ENCODE measurements around the gene LIM2. TPM values are rescaled to one million over a fixed set of nuclear protein-coding genes. Genes with fewer than 3 reads are reported as not detected.

The LIM2 gene
- total and polyA plus RNA-seq, 2 of the 8 experiments (the other 6 are each of a cell fraction or from before 2014, with no cell fraction given) = not detected

DNA sequence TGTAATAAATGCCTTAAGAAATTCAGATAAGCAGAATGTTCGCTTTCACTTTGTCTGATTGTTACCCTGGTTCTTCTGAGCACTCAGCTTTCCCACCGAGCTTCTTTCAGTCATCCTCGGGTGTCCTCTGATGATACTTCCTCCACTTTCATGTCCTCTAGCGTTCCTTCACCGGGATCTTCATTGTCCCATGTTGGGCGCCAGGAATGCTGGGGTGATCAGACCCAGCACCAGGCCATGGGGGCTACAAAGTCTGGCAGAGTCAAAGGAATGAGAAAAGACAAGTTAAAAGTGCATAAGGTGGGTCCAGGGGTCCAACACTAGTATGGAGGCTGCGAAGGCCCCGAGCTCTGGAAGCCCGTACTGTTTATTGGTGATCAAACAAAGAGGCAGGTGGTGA, 14.3 kb upstream of the LIM2 start:
- H3K23me2 ChIP-seq (ENCODE audit: low read depth, low read length) = no peaks in the 10 kb centered on the region
- no peak overlapping the region for H3K9ac ChIP-seq (replicated peaks in 1 of 4; ENCODE audit: extremely low read depth in 1 of 4, low read depth in 3 of 4, low read length in 3 of 4)
- H2AK5ac ChIP-seq (ENCODE audit: low read depth, low read length) = no peak overlapping the region
- H3K14ac ChIP-seq (ENCODE audit: insufficient read length) = no peak overlapping the region
- H2AFZ ChIP-seq (ENCODE audit: low read length) = no peak overlapping the region
- H3K4ac ChIP-seq (replicated peaks; ENCODE audit: insufficient read length, low read depth, low read length) = no peak overlapping the region
- FAIRE-seq (no peak), DNase-seq (ENCODE audit: low read depth in 1 of 2, low spot score in 2 of 2) (no peak)
- no peak overlapping the region for H4K91ac ChIP-seq (replicated peaks; ENCODE audit: insufficient read length, low read length)
- H2BK15ac ChIP-seq (ENCODE audit: low read length) = no peak overlapping the region
- peaks cover 24 to 30% of the 10 kb centered on the region in 2 experiments for H3K9me3 ChIP-seq (ENCODE audit: insufficient read depth in 2 of 2, low read depth in 1 of 2, low read length in 1 of 2)
- CTCF ChIA-PET (ENCODE audit: partially characterized antibody) = interaction anchor here (5.9 kb wide), 1 partner anchor 37 kb away, joined by 29 read pairs; no protein-coding TSS in a partner anchor
- no peak overlapping the region for H4K5ac ChIP-seq (ENCODE audit: insufficient read length, low read depth, low read length)
- POLR2A ChIA-PET (ENCODE audit: partially characterized antibody) = no interaction called here
- no peak overlapping the region for H2BK12ac ChIP-seq (ENCODE audit: low read depth, low read length)
- H3K4me3 ChIP-seq (ENCODE audit: extremely low read depth in 1 of 4, insufficient read depth in 2 of 4, low read depth in 3 of 4, low read length in 4 of 4) = no peak overlapping the region
- no peaks in the 10 kb centered on the region for H3K27me3 ChIP-seq (replicated peaks in 1 of 4; ENCODE audit: control insufficient read depth in 3 of 4, extremely low read depth in 1 of 4, insufficient read depth in 3 of 4, low read length in 3 of 4)
- no peak overlapping the region for H3K4me2 ChIP-seq (ENCODE audit: insufficient read depth in 1 of 2, low read depth in 2 of 2, low read length in 2 of 2)
- H2BK20ac ChIP-seq (ENCODE audit: low read length) = no peak overlapping the region
- no peaks in the 10 kb centered on the region for H4K20me1 ChIP-seq (replicated peaks in 1 of 2; ENCODE audit: control insufficient read depth in 1 of 2, insufficient read depth in 2 of 2, low read length in 2 of 2)
- H3K56ac ChIP-seq (replicated peaks; ENCODE audit: insufficient read length, low read depth, low read length) = no peak overlapping the region
- no peak overlapping the region for H2BK120ac ChIP-seq (replicated peaks; ENCODE audit: low read depth, low read length)
- H2BK5ac ChIP-seq (ENCODE audit: low read depth, low read length) = no peak overlapping the region
- no peak overlapping the region for H3K23ac ChIP-seq (ENCODE audit: insufficient read length)
- H3K79me1 ChIP-seq (ENCODE audit: low read depth, low read length) = no peaks in the 10 kb centered on the region
- H3K18ac ChIP-seq (ENCODE audit: extremely low read depth, low read length) = no peak overlapping the region
- WGBS, 2 experiments (ENCODE audit: extremely low coverage in 1 of 2, insufficient coverage in 1 of 2, insufficient read length in 1 of 2, insufficient replicate concordance in 2 of 2, low coverage in 1 of 2, low lambda C conversion rate in 2 of 2, missing lambda C conversion rate in 1 of 2) = 96% methylated on average over 9 of the region's 9 CpGs; no CpG with 5 or more reads in 1 of the 2 experiments
- H3K36me3 ChIP-seq (ENCODE audit: control insufficient read depth in 2 of 4, insufficient read depth in 4 of 4, low read length in 3 of 4) = peaks cover 0 to 9% (median 2%) of the 10 kb centered on the region in 4 experiments; a peak in 3 of 8 replicates
- H4K8ac ChIP-seq (ENCODE audit: extremely low read depth, insufficient read depth, low read length) = no peak overlapping the region; the same call in 1 of the 2 replicates
- H3K4me1 ChIP-seq (replicated peaks in 1 of 4; ENCODE audit: control insufficient read depth in 3 of 4, insufficient read depth in 4 of 4, low read length in 3 of 4) = no peaks in the 10 kb centered on the region
- no peak overlapping the region for H3K27ac ChIP-seq (ENCODE audit: low read depth, low read length)
- H3K79me2 ChIP-seq (ENCODE audit: control insufficient read depth in 1 of 2, insufficient read depth in 2 of 2, low read length in 2 of 2) = no peaks in the 10 kb centered on the region
- TF ChIP-seq POLR2A (IDR thresholded peaks at IDR 0.05; ENCODE audit: control extremely low read depth in 1 of 2, low read depth in 2 of 2, low read length in 2 of 2) = no peak
- TF ChIP-seq, protein P1, sequence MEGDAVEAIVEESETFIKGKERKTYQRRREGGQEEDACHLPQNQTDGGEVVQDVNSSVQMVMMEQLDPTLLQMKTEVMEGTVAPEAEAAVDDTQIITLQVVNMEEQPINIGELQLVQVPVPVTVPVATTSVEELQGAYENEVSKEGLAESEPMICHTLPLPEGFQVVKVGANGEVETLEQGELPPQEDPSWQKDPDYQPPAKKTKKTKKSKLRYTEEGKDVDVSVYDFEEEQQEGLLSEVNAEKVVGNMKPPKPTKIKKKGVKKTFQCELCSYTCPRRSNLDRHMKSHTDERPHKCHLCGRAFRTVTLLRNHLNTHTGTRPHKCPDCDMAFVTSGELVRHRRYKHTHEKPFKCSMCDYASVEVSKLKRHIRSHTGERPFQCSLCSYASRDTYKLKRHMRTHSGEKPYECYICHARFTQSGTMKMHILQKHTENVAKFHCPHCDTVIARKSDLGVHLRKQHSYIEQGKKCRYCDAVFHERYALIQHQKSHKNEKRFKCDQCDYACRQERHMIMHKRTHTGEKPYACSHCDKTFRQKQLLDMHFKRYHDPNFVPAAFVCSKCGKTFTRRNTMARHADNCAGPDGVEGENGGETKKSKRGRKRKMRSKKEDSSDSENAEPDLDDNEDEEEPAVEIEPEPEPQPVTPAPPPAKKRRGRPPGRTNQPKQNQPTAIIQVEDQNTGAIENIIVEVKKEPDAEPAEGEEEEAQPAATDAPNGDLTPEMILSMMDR (IDR thresholded peaks at IDR 0.05; ENCODE audit: control extremely low read depth in 1 of 3, insufficient read depth in 1 of 3, low read depth in 1 of 3, low read length in 3 of 3) = no peak
- TF ChIP-seq CTBP2 (IDR thresholded peaks at IDR 0.05; ENCODE audit: borderline replicate concordance, insufficient read depth, insufficient read length, low read length) = no peak
- TF ChIP-seq JUND (IDR thresholded peaks at IDR 0.05; ENCODE audit: low read length) = no peak
- no peak for TF ChIP-seq SAP30 (IDR thresholded peaks at IDR 0.05; ENCODE audit: insufficient read depth, insufficient replicate concordance, low read length)
- TF ChIP-seq CBX8 (IDR thresholded peaks at IDR 0.05; ENCODE audit: borderline replicate concordance, low read depth, low read length) = no peak
- TF ChIP-seq, protein P2, sequence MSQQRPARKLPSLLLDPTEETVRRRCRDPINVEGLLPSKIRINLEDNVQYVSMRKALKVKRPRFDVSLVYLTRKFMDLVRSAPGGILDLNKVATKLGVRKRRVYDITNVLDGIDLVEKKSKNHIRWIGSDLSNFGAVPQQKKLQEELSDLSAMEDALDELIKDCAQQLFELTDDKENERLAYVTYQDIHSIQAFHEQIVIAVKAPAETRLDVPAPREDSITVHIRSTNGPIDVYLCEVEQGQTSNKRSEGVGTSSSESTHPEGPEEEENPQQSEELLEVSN (IDR thresholded peaks at IDR 0.05) = no peak
- no peak for TF ChIP-seq TCF12 (IDR thresholded peaks at IDR 0.05; ENCODE audit: low read depth, low read length)
- no peak for TF ChIP-seq KDM5A (IDR thresholded peaks at IDR 0.05; ENCODE audit: low read length)
- no peak for TF ChIP-seq RXRA (IDR thresholded peaks at IDR 0.05; ENCODE audit: insufficient read depth, low read depth, low read length)
- TF ChIP-seq TBP (IDR thresholded peaks at IDR 0.05; ENCODE audit: low read depth, low read length) = no peak
- TF ChIP-seq YY1 (IDR thresholded peaks at IDR 0.05; ENCODE audit: low read depth, low read length) = no peak

Data from H1 (cell line).